Measurements from ENCODE around the gene USP40.
"Not testable (repeated sequence)": the region's sequence is repeated elsewhere in the genome, so short reads cannot be mapped to it uniquely, and the experiment has no call there.

Gene USP40, protein sequence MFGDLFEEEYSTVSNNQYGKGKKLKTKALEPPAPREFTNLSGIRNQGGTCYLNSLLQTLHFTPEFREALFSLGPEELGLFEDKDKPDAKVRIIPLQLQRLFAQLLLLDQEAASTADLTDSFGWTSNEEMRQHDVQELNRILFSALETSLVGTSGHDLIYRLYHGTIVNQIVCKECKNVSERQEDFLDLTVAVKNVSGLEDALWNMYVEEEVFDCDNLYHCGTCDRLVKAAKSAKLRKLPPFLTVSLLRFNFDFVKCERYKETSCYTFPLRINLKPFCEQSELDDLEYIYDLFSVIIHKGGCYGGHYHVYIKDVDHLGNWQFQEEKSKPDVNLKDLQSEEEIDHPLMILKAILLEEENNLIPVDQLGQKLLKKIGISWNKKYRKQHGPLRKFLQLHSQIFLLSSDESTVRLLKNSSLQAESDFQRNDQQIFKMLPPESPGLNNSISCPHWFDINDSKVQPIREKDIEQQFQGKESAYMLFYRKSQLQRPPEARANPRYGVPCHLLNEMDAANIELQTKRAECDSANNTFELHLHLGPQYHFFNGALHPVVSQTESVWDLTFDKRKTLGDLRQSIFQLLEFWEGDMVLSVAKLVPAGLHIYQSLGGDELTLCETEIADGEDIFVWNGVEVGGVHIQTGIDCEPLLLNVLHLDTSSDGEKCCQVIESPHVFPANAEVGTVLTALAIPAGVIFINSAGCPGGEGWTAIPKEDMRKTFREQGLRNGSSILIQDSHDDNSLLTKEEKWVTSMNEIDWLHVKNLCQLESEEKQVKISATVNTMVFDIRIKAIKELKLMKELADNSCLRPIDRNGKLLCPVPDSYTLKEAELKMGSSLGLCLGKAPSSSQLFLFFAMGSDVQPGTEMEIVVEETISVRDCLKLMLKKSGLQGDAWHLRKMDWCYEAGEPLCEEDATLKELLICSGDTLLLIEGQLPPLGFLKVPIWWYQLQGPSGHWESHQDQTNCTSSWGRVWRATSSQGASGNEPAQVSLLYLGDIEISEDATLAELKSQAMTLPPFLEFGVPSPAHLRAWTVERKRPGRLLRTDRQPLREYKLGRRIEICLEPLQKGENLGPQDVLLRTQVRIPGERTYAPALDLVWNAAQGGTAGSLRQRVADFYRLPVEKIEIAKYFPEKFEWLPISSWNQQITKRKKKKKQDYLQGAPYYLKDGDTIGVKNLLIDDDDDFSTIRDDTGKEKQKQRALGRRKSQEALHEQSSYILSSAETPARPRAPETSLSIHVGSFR

DNA sequence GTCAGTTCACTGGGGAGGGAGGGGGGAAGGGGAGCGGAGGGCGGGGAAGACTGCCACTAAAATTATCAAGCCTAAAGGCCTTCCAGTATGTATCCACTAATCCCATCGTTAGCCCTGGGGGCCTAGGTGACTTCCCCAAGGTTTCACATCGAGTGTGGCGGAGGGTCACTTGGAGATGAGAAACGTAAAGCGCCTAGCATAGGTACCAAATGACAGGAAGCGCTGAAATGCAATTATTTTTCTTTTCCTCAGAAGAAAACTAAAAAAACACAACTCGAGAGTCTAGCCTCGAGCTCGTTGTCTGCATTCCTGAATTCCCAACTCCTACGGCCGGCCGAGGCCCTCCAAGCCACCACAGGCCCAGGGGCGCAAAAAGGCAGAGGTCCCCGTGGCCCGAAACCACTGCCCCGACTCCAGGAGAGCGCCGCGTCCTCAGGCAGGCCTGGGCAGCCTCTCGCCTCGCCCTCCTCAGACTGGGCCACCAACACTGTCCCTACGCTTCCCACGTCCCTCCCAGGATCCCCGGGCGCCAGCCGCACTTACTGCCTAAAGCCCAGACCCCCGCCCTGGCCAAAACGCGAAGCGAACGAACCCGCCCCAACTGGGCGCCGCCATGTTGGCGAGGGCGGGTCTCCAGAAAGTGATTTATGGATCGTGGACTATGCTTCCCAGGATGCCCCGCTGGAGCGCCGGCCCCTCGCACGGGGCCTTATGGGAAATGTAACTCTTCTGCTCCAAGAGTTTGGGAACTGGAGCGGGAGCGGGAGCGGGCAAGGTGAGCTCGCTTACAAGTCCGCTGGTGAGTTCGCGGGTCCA is at the start of gene USP40:
Gene USP40 (minus strand): TSS at position 642 of the 816 bp plus-strand sequence. CDS start 1,228 bp downstream, outside the sequence.
- DNase-seq (ENCODE audit: low read depth in 2 of 3, low spot score in 2 of 3) = peak; percentile 33 to 37 (median 34)

DNA sequence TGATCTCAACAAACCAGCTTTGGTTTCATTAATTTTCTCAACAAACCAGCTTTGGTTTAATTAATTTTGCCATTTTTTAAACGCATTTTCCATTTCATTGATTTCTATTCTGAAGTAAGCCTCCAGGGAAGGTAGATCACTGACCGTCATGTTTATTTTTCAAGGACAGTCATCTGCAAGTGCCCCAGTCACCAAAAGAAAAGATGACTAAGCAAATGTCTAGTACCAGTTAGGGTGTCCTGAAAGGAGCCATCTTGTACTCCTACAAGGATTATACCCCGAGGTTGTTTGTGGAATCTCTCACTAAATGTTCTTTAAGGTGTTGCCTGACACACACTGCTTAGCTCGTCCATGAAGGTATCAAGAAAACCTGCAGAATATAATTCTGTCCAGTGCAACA is 44.7 kb upstream of the USP40 start:
- DNase-seq (ENCODE audit: low read depth in 2 of 3, low spot score in 2 of 3) = no peak

DNA sequence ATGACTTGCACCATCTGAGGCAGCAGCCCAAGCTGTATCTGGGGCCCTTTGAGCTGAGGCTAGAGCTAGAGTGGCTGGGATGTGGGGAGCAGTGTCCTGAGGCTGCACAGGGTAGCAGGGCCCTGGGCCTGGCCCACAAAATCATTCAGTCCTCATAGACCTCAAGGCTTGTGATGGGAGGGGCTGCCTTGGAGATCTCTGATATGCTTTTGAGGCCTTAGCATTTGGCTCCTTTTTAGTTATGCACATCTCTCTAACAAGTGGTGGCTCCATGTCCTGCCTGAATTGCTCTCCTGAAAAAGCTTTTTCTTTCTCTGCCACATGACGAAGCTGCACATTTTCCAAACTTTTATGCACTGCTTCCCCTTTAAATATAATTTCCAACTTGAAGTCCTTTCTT is 39.1 kb upstream of the USP40 start:
- no peak for DNase-seq (ENCODE audit: low read depth in 2 of 3, low spot score in 2 of 3)

DNA sequence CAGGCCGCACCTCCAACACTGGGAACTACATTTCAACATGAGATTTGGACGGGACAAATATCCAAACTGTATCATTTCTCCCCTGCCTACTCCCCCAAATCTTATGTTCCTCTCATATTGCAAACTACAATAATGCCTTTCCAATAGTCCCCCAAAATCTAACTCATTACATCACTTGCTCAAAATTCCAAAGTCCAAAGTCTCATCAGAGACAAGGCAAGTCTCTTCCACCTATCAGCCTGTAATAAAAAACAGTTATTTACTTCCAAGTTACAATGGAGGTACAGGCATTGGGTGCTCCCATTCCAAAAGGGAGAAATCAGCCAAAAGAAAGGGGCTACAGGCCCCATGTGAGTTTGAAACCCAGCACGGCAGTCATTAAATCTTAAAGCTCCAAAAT is 38.2 kb upstream of the USP40 start:
- DNase-seq (ENCODE audit: low read depth in 2 of 3, low spot score in 2 of 3) = no peak

DNA sequence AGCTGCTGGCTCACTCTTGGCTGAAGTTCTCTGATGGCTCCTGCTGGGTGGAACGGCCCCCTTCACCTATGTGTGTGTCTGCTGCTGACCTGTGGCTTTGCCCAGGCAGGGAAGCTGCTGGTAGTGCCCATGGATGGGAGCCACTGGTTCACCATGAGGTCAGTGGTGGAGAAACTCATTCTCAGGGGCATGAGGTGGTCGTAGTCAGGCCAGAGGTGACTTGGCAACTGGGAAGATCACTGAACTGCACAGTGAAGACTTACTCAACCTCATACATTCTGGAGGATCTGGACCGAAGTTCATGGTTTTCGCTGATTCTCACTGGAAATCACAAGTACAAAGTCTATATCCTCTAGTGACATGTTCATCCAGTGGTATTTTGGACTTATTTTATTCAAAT is 36.9 kb upstream of the USP40 start:
- no peak for DNase-seq (ENCODE audit: low read depth in 2 of 3, low spot score in 2 of 3)

DNA sequence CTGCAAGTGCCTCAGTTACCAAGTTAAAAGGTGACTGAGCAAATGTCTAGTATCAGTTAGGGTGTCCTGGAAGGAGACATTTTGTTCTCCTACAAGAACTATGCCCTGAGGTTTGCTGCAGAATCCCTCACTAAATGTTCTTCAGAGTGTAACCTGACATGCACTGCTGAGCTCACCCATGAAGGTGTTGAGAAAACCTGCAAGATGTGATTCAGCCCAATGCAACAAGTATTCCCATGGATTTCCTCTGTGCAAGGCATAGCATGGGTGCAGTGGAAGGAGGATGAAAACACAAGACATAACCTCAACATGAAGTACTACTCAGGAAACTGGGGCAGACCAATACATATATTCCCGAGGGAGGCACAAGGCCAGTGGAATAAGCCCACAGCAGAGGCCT is 35.5 kb upstream of the USP40 start:
- DNase-seq (ENCODE audit: low read depth in 2 of 3, low spot score in 2 of 3) = no peak

DNA sequence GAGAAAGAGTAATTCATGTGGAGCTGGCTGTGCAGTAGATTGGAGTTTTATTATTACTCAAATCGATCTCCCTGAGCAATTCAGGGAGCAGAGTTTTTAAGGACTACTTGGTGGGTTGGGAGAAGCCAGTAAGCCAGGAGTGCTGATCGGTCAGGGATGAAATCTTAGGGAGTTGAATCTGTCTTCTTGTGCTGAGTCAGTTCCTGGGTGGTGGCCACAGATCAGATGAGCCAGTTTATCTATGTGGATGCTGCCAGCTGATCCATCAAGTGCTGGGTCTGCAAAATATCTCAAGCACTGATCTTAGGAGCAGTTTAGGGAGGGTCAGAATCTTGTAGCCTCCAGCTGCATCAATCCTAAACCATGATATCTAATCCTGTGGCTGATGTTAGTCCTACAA is 33.8 kb upstream of the USP40 start:
- no peak for DNase-seq (ENCODE audit: low read depth in 2 of 3, low spot score in 2 of 3)

DNA sequence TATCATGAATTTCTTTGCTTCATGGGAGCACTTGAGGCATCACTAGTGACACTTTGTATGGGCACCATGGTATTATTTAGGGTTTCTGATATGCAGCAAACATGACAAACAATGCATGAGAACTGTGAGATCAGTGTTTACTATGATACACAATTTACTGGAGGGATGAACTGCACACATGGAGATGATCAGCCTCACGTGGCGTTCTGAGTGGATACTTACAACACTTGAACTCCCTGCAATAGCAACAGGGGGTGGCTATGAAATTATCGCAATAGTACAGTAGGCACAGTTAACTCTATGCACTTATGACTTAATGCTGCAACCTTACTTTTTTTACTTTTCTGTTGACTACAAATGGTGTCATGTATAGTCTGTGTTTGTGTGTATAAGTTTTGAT is 32.4 kb upstream of the USP40 start:
- no peak for DNase-seq (ENCODE audit: low read depth in 2 of 3, low spot score in 2 of 3)

DNA sequence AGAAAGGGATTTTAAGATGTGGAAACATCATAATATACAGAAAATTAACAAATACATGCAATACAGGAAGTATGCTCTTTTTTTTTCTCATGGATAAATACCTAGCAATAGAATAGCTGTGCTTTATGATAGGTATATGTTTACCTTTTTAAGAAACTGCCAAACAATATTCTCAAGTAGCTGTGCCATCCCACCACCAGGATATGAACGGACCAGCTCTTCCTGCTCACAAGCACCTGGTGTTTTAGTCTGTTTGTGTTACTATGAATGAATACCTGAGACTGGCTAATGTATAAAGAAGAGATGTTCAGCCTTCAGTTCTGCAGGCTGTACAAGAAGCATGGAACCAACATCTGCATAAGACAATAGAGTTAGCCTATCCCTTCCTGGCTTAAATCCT is 30.9 kb upstream of the USP40 start:
- DNase-seq (ENCODE audit: low read depth in 2 of 3, low spot score in 2 of 3) = no peak

DNA sequence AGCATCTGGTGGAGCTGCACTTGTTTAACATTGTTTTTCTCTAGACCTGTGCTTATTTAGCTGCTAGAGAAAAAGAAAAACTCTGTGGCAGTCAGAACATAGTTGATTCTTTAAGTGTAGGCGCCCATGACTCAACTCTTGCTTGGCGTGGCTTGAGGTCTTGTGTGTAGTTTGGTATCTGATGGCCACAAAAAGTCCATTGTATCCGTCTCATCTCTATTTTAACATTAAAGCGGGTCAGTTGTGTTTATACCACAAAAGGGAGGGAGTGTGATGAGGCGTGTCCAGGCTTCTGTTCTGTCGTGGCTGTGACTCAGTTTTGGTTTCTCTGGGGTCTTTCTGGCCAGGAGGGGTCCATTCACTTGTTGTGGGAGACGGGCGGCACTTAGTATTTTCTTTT is 26.6 kb upstream of the USP40 start:
- DNase-seq (ENCODE audit: low read depth in 2 of 3, low spot score in 2 of 3) = no peak

DNA sequence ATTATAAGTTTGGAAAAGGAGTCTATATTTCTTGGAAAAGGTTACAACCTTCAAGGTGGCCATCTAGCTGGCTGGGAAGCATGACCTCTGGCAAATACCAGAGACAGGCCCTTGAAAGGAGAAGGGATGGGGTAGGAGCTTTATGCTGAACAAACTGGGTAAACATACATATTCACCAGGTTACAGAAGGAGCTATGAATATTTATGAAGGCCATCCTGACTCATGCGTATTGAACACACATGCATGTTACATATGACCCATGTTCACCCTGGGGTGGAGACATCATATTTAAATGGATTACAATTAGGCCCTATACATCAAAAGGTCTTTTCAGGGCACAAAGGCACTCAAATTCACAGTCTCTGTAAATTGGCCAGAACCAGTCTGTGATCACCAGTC is 26.1 kb upstream of the USP40 start:
- DNase-seq (ENCODE audit: low read depth in 2 of 3, low spot score in 2 of 3) = not testable (repeated sequence)

DNA sequence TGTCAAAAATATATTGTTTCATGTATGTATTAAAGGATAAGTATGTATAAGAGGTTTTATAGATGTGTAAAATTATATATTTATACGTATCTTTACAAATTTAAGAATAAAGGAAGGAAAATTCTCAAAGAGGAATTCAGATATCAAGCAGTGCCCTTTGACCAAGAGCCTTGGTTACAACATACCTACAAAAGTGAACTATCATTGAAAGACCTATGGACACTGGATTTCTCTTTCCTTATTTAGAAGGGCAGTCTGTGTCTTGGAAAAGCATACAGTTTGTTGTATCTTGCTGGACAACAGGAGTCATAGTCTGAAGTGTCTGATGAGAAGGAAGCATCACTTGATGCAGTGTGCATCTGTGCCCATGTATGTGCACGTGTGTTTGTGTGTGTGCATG is 21.8 kb upstream of the USP40 start:
- DNase-seq (ENCODE audit: low read depth in 2 of 3, low spot score in 2 of 3) = no peak

DNA sequence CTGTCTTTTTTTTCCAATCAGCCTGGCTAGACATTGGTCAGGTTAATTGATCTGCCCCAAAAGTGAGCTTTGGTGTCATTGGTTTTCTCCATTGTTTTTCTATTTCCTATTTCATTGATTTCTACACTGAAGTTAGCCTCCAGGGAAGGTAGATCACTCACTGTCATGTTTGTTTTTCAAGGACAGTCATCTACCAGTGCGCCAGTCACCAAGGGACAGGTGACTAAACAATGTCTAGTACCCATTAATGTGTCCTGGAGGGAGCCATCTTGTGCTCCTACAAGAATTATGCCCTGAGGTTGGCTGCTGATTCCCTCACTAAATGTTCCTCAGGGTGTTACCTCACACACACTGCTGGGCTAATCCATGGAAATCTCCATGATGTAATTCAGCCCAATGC is 17.6 kb upstream of the USP40 start:
- DNase-seq (ENCODE audit: low read depth in 2 of 3, low spot score in 2 of 3) = no peak

DNA sequence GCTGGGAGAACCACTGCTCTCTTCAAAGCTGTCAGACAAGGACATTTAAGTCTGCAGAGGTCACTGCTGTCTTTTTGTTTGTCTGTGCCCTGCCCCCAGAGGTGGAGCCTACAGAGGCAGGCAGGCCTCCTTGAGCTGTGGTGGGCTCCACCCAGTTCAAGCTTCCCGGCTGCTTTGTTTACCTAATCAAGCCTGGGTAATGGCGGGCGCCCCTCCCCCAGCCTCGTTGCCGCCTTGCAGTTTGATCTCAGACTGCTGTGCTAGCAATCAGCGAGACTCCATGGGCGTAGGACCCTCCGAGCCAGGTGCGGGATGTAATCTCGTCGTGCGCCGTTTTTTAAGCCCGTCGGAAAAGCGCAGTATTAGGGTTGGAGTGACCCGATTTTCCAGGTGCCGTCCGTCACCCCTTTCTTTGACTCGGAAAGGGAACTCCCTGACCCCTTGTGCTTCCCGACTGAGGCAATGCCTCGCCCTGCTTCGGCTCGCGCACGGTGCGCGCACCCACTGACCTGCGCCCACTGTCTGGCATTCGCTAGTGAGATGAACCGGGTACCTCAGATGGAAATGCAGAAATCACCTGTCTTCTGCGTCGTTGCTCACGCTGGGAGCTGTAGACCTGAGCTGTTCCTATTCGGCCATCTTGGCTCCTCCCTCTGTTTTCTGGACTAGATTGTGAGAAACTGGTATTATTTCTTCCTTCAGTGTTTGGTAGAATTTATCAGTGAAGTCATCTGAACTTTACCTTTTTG is 16.8 kb upstream of the USP40 start:
- not testable (repeated sequence) for DNase-seq (ENCODE audit: low read depth in 2 of 3, low spot score in 2 of 3)

DNA sequence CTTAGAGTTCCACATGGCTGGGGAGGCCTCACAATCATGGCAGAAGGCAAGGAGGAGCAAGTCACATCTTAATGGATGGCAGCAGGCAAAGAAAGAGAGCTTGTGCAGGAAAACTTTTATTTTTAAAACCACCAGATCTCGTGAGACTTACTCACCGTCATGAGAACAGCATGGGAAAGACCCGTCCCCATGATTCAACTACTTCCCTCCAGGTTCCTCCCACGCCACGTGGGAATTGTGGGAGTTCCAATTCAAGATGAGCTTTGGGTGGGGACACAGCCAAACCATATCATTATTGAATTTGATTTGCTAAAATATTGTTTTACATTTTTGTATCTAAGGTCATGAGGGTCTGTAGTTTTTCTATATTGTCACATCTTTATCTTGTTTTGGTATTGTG is 10.8 kb upstream of the USP40 start:
- DNase-seq (ENCODE audit: low read depth in 2 of 3, low spot score in 2 of 3) = not testable (repeated sequence)

DNA sequence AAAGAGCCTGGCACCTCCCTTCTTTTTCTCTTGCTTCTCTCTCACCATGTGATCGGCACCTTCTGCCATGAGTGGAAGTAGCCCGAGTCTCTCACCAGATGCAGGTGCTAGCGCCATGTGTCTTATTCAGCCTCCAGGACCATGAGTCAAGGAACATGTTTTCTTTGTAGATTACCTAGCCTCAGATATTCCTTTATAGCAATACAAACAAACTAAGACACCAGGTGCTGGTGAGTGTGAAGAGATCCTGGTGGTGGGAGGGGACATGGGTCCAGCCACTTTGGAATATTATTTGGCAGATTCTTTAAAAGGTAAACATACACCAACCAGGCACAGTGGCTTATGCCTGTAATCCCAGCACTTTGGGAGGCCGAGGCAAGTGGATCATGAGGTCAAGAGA is 5.9 kb upstream of the USP40 start:
- no peak for DNase-seq (ENCODE audit: low read depth in 2 of 3, low spot score in 2 of 3)

DNA sequence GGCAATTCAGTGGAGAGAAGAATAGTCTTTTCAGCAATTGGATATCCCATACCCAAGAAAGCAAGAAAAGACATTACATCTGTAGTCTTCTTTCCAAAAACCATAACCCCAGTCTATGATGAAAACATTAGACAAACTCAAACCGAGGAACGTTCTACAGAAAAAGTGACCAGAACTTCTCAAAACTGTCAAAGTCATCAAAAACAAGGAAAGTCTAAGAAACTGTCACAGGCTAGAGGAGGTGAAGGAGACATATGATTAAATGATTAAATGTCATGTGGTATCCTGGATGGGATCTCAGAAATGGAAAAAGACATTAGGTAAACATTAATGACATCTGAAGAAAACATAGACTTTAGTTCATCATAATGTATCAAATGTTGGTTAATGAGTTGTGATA is 4.9 kb upstream of the USP40 start:
- DNase-seq (ENCODE audit: low read depth in 2 of 3, low spot score in 2 of 3) = no peak

DNA sequence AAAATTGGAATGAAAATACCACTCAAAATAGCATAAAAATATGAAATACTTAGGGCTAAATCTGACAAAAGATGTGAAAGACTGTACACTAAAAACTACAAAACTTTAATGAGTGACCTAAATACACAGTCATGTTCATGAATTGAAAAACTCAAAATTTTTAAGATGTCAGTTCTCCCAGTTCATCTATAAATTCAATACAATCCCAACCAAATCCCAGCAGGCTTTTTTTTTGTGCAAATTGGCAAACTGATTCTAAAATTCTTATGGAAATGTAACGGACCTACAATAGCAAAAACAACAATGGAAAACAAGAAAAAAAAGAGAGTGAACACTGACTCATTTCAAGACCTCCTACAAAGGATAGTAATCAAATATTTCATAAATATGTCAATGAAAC is 4.4 kb upstream of the USP40 start:
- DNase-seq (ENCODE audit: low read depth in 2 of 3, low spot score in 2 of 3) = no peak

DNA sequence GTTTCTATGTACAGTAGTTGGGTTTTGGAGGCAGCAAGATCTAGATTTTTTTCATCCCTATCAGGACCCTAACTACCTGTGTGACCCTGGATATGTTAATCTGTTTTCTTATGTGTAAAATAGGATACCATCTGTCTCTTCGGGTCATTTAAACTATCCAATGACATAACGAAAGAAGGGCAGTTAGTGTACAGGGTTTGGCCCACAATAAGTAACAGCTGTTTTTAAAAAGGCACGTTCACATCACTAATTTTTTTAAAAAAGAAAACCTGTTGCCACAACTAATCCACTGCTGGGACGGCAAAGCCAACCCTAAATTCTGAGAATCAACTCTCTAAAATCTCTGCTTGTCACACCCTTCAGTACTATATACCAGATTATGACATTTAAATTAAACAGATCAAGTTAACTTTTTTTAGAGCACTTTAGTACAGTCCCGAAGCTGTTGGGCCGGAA is 869 bp downstream of the USP40 start:
- no peak for DNase-seq (ENCODE audit: low read depth in 2 of 3, low spot score in 2 of 3)

All from activated CD8-positive, alpha-beta memory T cell treated with anti-CD3 and anti-CD28 coated beads for 48 hours (primary cell).